Erythroblast (primary cell): ENCODE measurements around the gene STMND1.

ENCODE experiments used
- GATA1 ChIP-seq: IDR thresholded peaks from 2 replicates; pipeline ENCODE4 v1.6.1; 2011; ENCODE audit warnings: low read depth, mild to moderate bottlenecking, control low read depth, low read length, moderate library complexity
- POLR2A ChIP-seq: IDR thresholded peaks from 2 replicates; pipeline ENCODE4 v1.6.1; 2011; ENCODE audit warnings: mild to moderate bottlenecking, low read length

GRCh38 chr6:17165383-17165782, 63.5 kb downstream of the STMND1 start:
- no peak for TF ChIP-seq POLR2A
- TF ChIP-seq GATA1 = no peak
